Endothelial cell of umbilical vein (primary cell): ENCODE results near the gene HECTD4. TPM values are rescaled to one million over a fixed set of nuclear protein-coding genes. Genes with fewer than 3 reads are reported as not detected.

Experiments used
- BruUV-seq: library from RNA; stranded (reverse); fragments of 400-500 nt; replicated peaks from 2 replicates; lab custom pipeline; 2021; lab: Mats Ljungman, UMichigan
- CTCF ChIA-PET: fragments of 300-600, 350-600 bp; sonication (Branson Sonifier 250); formaldehyde crosslinking; loops from one replicate; lab custom pipeline; 2021; ENCODE audit warnings: antibody characterized with exemption, inconsistent platforms; lab: Charles Lee
- POLR2A ChIA-PET: fragments of 300-600, 350-600 bp; sonication (Branson Sonifier 250); formaldehyde crosslinking; loops from one replicate; lab custom pipeline; 2021; ENCODE audit warnings: antibody characterized with exemption, inconsistent platforms; lab: Charles Lee
- DNase-seq: peaks from one replicate; pipeline ENCODE4 v3.0.0-alpha.2; 2011; ENCODE audit warnings: low read depth, low spot score
- FAIRE-seq: peaks from 2 replicates; lab custom pipeline; 2011; peaks lifted over from hg19 to GRCh38; lab: Jason Lieb, UNC
- H2AFZ ChIP-seq: 2 replicates; pipeline ENCODE4 v1.6.0; 2012; ENCODE audit warnings: low read depth, low read length, control low read depth, inconsistent platforms
- H3K27ac ChIP-seq: 2 replicates; pipeline ENCODE4 v1.5.1; 2011; ENCODE audit warnings: low read depth, mild to moderate bottlenecking, control low read depth, low read length, moderate library complexity; ENCODE audit not compliant: insufficient read depth
- H3K27me3 ChIP-seq, 2 experiments: 2 replicates each; pipeline versions ENCODE4 v1.6.0 to v1.6.1; 2011; ENCODE audit warnings: low read length in 2 of 2, mixed read lengths in 1 of 2; ENCODE audit not compliant: control insufficient read depth in 2 of 2, insufficient read depth in 2 of 2
- H3K36me3 ChIP-seq, 2 experiments: 2 replicates in 1 of 2; 3 replicates in 1 of 2; pipeline ENCODE4 v1.5.1; 2011; ENCODE audit warnings: low read length in 2 of 2, mild to moderate bottlenecking in 1 of 2, moderate library complexity in 1 of 2; ENCODE audit not compliant: control insufficient read depth in 2 of 2, insufficient read depth in 2 of 2; ENCODE audit errors: extremely low read depth in 1 of 2
- H3K4me1 ChIP-seq: 3 replicates; pipeline ENCODE4 v1.5.1; 2011; ENCODE audit warnings: mild to moderate bottlenecking, low read length; ENCODE audit not compliant: control insufficient read depth, insufficient read depth; ENCODE audit errors: extremely low read depth
- H3K4me2 ChIP-seq: 2 replicates; pipeline ENCODE4 v1.6.1; 2011; ENCODE audit warnings: low read length, control low read depth, mixed read lengths; ENCODE audit not compliant: insufficient read depth
- H3K4me3 ChIP-seq, 3 experiments: fragments of 200-600 bp in 1 of 3; sonication (generic), shearing (Covaris generic) in 1 of 3; replicated peaks in 1 of 3; 2 replicates each; pipeline ENCODE4 v1.5.1; 2011 to 2016; ENCODE audit warnings: control low read depth in 3 of 3, low read length in 3 of 3, mild to moderate bottlenecking in 2 of 3, inconsistent platforms in 1 of 3, low read depth in 1 of 3, moderate library complexity in 1 of 3; ENCODE audit not compliant: insufficient read depth in 1 of 3
- H3K79me2 ChIP-seq: 2 replicates; pipeline ENCODE4 v1.6.0; 2012; ENCODE audit warnings: low read length, inconsistent platforms; ENCODE audit not compliant: control insufficient read depth, insufficient read depth
- H3K9ac ChIP-seq: replicated peaks from 2 replicates; pipeline ENCODE3; 2011; ENCODE audit warnings: low read length, control low read depth; ENCODE audit not compliant: insufficient read depth; ENCODE audit errors: extremely low read depth
- H3K9me1 ChIP-seq: replicated peaks from 3 replicates; pipeline ENCODE4 v1.6.0; 2011; ENCODE audit warnings: mild to moderate bottlenecking, low read length; ENCODE audit not compliant: control insufficient read depth, insufficient read depth; ENCODE audit errors: extremely low read depth
- H3K9me3 ChIP-seq: replicated peaks from 2 replicates; pipeline ENCODE4 v1.5.1; 2012; ENCODE audit warnings: low read length, inconsistent platforms; ENCODE audit not compliant: control insufficient read depth, insufficient read depth
- H4K20me1 ChIP-seq: replicated peaks from 2 replicates; pipeline ENCODE3; 2011; ENCODE audit warnings: mild to moderate bottlenecking, low read length; ENCODE audit not compliant: control insufficient read depth, insufficient read depth; ENCODE audit errors: extremely low read depth
- CTCF ChIP-seq, 2 donors: IDR thresholded peaks; 1 replicate in 1 of 2; 2 replicates in 1 of 2; pipeline ENCODE4 v1.5.1; 2011; ENCODE audit warnings: low read length in 2 of 2, mild to moderate bottlenecking in 2 of 2, moderate library complexity in 2 of 2, control low read depth in 1 of 2, inconsistent platforms in 1 of 2, low read depth in 1 of 2; ENCODE audit not compliant: insufficient read depth in 1 of 2; ENCODE audit errors: extremely low read depth in 1 of 2
- EZH2 ChIP-seq: IDR thresholded peaks from 2 replicates; pipeline ENCODE4 v1.6.1; 2012; ENCODE audit warnings: borderline replicate concordance, low read depth, mild to moderate bottlenecking, moderate library complexity, low read length, inconsistent platforms; ENCODE audit not compliant: severe bottlenecking
- FOS ChIP-seq: IDR thresholded peaks from 2 replicates; pipeline ENCODE4 v1.6.1; 2011; ENCODE audit warnings: mild to moderate bottlenecking, low read length, moderate library complexity, borderline replicate concordance; ENCODE audit not compliant: insufficient read depth
- GATA2 ChIP-seq: IDR thresholded peaks from 2 replicates; pipeline ENCODE4 v1.7.0; 2011; ENCODE audit warnings: low read depth, mild to moderate bottlenecking, moderate library complexity, mixed read lengths, low read length; ENCODE audit not compliant: insufficient read length, insufficient read depth
- JUN ChIP-seq: IDR thresholded peaks from 2 replicates; pipeline ENCODE4 v1.6.1; 2011; ENCODE audit warnings: borderline replicate concordance, low read depth; ENCODE audit not compliant: insufficient read length, insufficient read depth
- MAX ChIP-seq: IDR thresholded peaks from 2 replicates; pipeline ENCODE4 v1.6.1; 2011; ENCODE audit not compliant: insufficient read depth, insufficient read length
- MYC ChIP-seq: IDR thresholded peaks from one replicate; pipeline ENCODE4 v1.6.1; 2011; ENCODE audit warnings: mild to moderate bottlenecking, low read depth, low read length
- POLR2A ChIP-seq: IDR thresholded peaks from 2 replicates; pipeline ENCODE4 v1.6.1; 2012; ENCODE audit warnings: low read depth, mild to moderate bottlenecking, control low read depth, low read length
- POLR2AphosphoS5 ChIP-seq: IDR thresholded peaks from 2 replicates; pipeline ENCODE4 v1.6.1; 2012; ENCODE audit warnings: low read depth, mild to moderate bottlenecking, control low read depth, low read length, moderate library complexity; ENCODE audit not compliant: insufficient read depth
- dilution Hi-C: fragments of 300-500 bp; cut with MboI; formaldehyde crosslinking; loops from one replicate; pipeline ENCODE4 v1.15.0; 2019; ENCODE audit warnings: low sequenced_read_pairs; ENCODE audit not compliant: extremely low pct_ligation_motif_present
- intact Hi-C: fragments of 100-400 bp; cut with micrococcal nuclease; formaldehyde crosslinking; loops from one replicate; pipeline ENCODE4 v1.10.0; 2022
- polyA plus RNA-seq, 4 experiments: library from polyadenylated mRNA; depleted of rRNA in 3 of 4; stranded (reverse) in 3 of 4; unstranded in 1 of 4; fragments of >200 nt; gene quantifications; 2 replicates each; pipeline versions ENCODE4 v1.2.1 to v1.2.3, GENCODE V29; 2011 to 2012; ENCODE audit warnings: missing spikeins in 1 of 4
- total RNA-seq: library from RNA; stranded (reverse); gene quantifications from 2 replicates; pipeline ENCODE4 v1.2.3, GENCODE V29; 2021

HECTD4 gene
- total and polyA plus RNA-seq, 2 donors (not counting 3 experiments of a cell fraction or from before 2014, with no cell fraction given): 9.7 to 47.7 TPM

- no peak for FAIRE-seq
- no peaks in the 10 kb centered on the region for H3K4me1 ChIP-seq
Observed at GRCh38 chr12:112172556-112173324, 209.5 kb downstream of the HECTD4 start.

More at GRCh38 chr12:112172556-112173324, 209.5 kb downstream of the HECTD4 start:
- intact Hi-C loops: loop anchor here (10.0 kb wide), 1 partner anchor 228 kb away; no protein-coding TSS in a partner anchor
- ChIA-PET CTCF (interaction anchor here (1.2 kb wide), 1 partner anchor 25 kb away, joined by 4 read pairs; no protein-coding TSS in a partner anchor), POLR2A (no interaction called here)
- Histone ChIP-seq H3K4me2 (no peak overlapping the region), H3K36me3 (peaks cover 2 to 20% of the 10 kb centered on the region in 2 experiments), H3K9me1 (no peaks in the 10 kb centered on the region), H3K9me3 (no peaks in the 10 kb centered on the region), H2AFZ (no peak overlapping the region), H3K27me3 (no peaks in the 10 kb centered on the region), H3K9ac (no peak overlapping the region), H3K27ac (no peak overlapping the region), H3K79me2 (no peaks in the 10 kb centered on the region), H3K4me3 (no peak overlapping the region), H4K20me1 (no peaks in the 10 kb centered on the region)
- no TSS peak for BruUV-seq
- DNase-seq: no peak
- dilution Hi-C loops: no loop called here
- TF ChIP-seq POLR2AphosphoS5 (no peak), MAX (no peak), CTCF (IDR thresholded peaks at IDR 0.05; ENCODE audit: extremely low read depth in 1 of 2, insufficient read depth in 1 of 2, low read depth in 1 of 2, low read length in 2 of 2) (no peak), EZH2 (no peak), FOS (no peak), GATA2 (no peak), JUN (no peak), MYC (no peak), POLR2A (no peak)
